ENCODE results near the gene ANO7. TPM values are rescaled to one million over a fixed set of nuclear protein-coding genes. Genes with fewer than 3 reads are reported as not detected.

The ANO7 gene
- total RNA-seq, 1 experiment from 2014 or later, result 4.1 TPM

DNA sequence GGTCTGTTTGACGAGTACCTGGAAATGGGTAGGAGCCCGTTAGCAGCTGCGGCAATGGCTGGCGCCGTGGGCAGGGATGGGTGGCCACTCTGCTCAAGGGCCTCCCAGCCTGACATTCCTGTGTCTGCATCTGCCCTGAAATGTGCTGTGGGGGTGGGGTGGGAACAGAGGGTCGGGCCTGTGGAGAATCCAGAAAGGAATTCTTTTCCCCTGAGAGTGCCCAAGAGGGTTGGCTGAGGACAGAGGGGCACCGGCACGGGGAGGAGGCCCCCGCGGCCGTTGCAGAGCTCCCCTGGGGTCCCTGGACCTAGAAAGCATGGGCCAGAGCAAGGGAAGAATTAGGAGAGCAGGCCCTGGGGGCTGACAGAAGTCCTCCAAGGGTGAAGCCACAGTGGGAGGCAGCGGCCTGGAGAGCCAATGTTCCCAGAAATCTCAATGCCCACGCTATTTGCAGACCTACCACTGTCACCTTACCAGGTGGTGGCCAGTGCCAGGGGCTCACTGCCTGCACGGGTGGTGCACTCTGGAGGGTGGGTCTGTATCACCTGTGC lies 27.8 kb downstream of the ANO7 start:
- BruUV-seq (replicated peaks), result no TSS peak
- intact Hi-C loops (cut with micrococcal nuclease; ENCODE audit: unreplicated experiment), result loop anchor here (5.0 kb wide), 1 partner anchor 69 kb away; the partner anchor contains the start of gene PASK
- Mint-ChIP-seq H3K4me3 (ENCODE audit: unreplicated experiment) (no peak overlapping the region), H3K9me3 (ENCODE audit: unreplicated experiment) (no peaks in the 10 kb centered on the region), H3K36me3 (ENCODE audit: insufficient read depth, unreplicated experiment) (no peaks in the 10 kb centered on the region), H3K4me1 (ENCODE audit: low read depth, unreplicated experiment) (peaks cover 10% of the 10 kb centered on the region), H3K27ac (ENCODE audit: unreplicated experiment) (no peak overlapping the region), H3K27me3 (ENCODE audit: insufficient read depth, unreplicated experiment) (no peaks in the 10 kb centered on the region)
- CTCF ChIA-PET, result no interaction called here
- Histone ChIP-seq H3K36me3 (ENCODE audit: control insufficient read depth, insufficient read depth, low read length) (no peaks in the 10 kb centered on the region), H3K27me3 (replicated peaks; ENCODE audit: control insufficient read depth, insufficient read depth, low read length) (no peaks in the 10 kb centered on the region), H3K4me1 (no peaks in the 10 kb centered on the region), H3K4me3 (ENCODE audit: low read depth, low read length) (no peak overlapping the region), H3K9me3 (no peaks in the 10 kb centered on the region)
- TF ChIP-seq, protein P1, sequence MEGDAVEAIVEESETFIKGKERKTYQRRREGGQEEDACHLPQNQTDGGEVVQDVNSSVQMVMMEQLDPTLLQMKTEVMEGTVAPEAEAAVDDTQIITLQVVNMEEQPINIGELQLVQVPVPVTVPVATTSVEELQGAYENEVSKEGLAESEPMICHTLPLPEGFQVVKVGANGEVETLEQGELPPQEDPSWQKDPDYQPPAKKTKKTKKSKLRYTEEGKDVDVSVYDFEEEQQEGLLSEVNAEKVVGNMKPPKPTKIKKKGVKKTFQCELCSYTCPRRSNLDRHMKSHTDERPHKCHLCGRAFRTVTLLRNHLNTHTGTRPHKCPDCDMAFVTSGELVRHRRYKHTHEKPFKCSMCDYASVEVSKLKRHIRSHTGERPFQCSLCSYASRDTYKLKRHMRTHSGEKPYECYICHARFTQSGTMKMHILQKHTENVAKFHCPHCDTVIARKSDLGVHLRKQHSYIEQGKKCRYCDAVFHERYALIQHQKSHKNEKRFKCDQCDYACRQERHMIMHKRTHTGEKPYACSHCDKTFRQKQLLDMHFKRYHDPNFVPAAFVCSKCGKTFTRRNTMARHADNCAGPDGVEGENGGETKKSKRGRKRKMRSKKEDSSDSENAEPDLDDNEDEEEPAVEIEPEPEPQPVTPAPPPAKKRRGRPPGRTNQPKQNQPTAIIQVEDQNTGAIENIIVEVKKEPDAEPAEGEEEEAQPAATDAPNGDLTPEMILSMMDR (IDR thresholded peaks at IDR 0.05; ENCODE audit: insufficient read depth in 1 of 2, low read depth in 1 of 2, low read length in 1 of 2, severe bottlenecking in 1 of 2, unreplicated experiment in 1 of 2), result no peak
- DNase-seq, result no peak
- POLR2A ChIA-PET, result no interaction called here

DNA sequence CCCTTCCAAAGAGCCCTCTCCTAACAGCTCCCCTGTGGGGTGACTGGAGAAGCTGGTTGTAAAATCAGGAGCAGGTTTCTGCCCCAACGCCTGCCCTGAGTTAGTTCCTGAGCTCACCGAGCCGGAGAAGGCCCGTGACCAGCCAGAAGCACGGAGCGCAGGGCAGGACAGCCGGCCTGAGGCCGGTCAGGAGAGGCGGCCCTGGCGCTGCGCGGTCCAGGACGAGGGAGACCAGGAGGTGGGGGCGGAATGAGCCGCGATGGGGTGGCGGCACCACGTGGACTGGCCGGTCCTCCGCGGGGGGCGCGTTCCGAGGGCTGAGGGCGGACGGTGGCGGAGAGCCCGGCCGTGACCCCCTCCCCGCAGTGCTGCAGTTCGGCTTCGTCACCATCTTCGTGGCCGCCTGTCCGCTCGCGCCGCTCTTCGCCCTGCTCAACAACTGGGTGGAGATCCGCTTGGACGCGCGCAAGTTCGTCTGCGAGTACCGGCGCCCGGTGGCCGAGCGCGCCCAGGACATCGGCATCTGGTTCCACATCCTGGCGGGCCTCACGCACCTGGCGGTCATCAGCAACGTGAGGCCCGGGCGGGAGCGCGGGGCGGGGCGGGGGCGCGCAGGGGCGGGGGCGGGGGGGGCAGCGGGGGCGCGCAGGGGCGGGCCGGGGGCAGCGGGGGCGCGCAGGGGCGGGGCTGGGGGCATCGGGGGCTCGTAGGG lies 29.0 kb downstream of the ANO7 start:
- Histone ChIP-seq H3K27me3 (replicated peaks; ENCODE audit: control insufficient read depth, insufficient read depth, low read length) (no peaks in the 10 kb centered on the region), H3K4me1 (no peaks in the 10 kb centered on the region), H3K36me3 (ENCODE audit: control insufficient read depth, insufficient read depth, low read length) (no peaks in the 10 kb centered on the region), H3K9me3 (no peaks in the 10 kb centered on the region), H3K4me3 (ENCODE audit: low read depth, low read length) (peak overlapping the region; percentile 69)
- ChIA-PET POLR2A (no interaction called here), CTCF (interaction anchor here (0.7 kb wide), 1 partner anchor 377 kb away, joined by 3 read pairs; no protein-coding TSS in a partner anchor)
- Mint-ChIP-seq H3K4me3 (ENCODE audit: unreplicated experiment) (peak overlapping the region; percentile 77), H3K27ac (ENCODE audit: unreplicated experiment) (peak overlapping the region; percentile 81), H3K4me1 (ENCODE audit: low read depth, unreplicated experiment) (peaks cover 10% of the 10 kb centered on the region), H3K9me3 (ENCODE audit: unreplicated experiment) (no peaks in the 10 kb centered on the region), H3K36me3 (ENCODE audit: insufficient read depth, unreplicated experiment) (peaks cover 3% of the 10 kb centered on the region), H3K27me3 (ENCODE audit: insufficient read depth, unreplicated experiment) (no peaks in the 10 kb centered on the region)
- peak; percentile 74 to 81 for DNase-seq
- intact Hi-C loops (cut with micrococcal nuclease; ENCODE audit: unreplicated experiment), result loop anchor here (5.0 kb wide), 1 partner anchor 70 kb away; the partner anchor contains the start of gene PASK
- BruUV-seq (replicated peaks), result TSS peak; percentile 43
- TF ChIP-seq, protein P1 (IDR thresholded peaks at IDR 0.05; ENCODE audit: insufficient read depth in 1 of 2, low read depth in 1 of 2, low read length in 1 of 2, severe bottlenecking in 1 of 2, unreplicated experiment in 1 of 2), result no peak

DNA sequence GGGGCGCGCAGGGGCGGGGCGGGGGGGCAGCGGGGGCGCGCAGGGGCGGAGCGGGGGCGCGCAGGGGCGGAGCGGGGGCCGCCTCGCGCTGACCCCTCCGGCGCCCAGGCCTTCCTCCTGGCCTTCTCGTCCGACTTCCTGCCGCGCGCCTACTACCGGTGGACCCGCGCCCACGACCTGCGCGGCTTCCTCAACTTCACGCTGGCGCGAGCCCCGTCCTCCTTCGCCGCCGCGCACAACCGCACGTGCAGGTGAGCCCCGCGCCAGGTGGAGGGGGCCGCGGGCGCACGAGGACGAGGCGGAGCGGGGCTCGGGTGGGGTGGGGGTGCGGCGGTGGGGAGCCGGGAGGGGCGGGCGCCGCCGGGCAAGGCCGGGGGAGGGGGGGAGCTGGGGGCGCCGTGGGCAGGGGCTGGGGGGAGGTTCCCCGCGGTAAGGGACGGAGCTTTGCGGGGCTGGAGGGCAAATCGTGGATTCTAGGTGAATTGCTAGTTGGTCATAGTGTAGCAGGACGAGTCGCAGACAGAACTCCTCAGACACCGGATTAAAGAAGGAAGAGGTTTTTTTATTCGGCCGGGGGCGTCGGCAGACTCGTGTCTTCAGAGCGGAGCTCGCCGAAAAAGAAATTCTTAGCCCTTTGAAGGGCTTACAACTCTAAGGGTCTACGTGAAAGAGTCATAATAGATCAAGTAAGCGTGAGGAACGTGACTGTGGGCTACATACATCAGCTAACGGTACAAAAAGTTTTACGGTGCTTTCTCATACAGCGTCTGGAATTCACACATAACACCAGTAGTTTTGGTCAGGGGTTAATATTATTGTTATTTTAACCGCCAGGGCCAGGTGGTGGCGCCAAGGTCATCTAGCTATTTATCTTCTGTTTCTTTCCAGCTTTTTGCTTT lies 29.9 kb downstream of the ANO7 start:
- Mint-ChIP-seq H3K27ac (ENCODE audit: unreplicated experiment) (peak overlapping the region; percentile 66), H3K9me3 (ENCODE audit: unreplicated experiment) (no peaks in the 10 kb centered on the region), H3K4me3 (ENCODE audit: unreplicated experiment) (peak overlapping the region; percentile 77), H3K36me3 (ENCODE audit: insufficient read depth, unreplicated experiment) (peaks cover 12% of the 10 kb centered on the region), H3K4me1 (ENCODE audit: low read depth, unreplicated experiment) (peaks cover 10% of the 10 kb centered on the region), H3K27me3 (ENCODE audit: insufficient read depth, unreplicated experiment) (no peaks in the 10 kb centered on the region)
- TF ChIP-seq, protein P1 (IDR thresholded peaks at IDR 0.05; ENCODE audit: insufficient read depth in 1 of 2, low read depth in 1 of 2, low read length in 1 of 2, severe bottlenecking in 1 of 2, unreplicated experiment in 1 of 2), result peak; percentile 12 to 32
- Histone ChIP-seq H3K9me3 (no peaks in the 10 kb centered on the region), H3K27me3 (replicated peaks; ENCODE audit: control insufficient read depth, insufficient read depth, low read length) (no peaks in the 10 kb centered on the region), H3K4me1 (no peaks in the 10 kb centered on the region), H3K4me3 (ENCODE audit: low read depth, low read length) (peak overlapping the region; percentile 57), H3K36me3 (ENCODE audit: control insufficient read depth, insufficient read depth, low read length) (no peaks in the 10 kb centered on the region)
- POLR2A ChIA-PET, result no interaction called here
- BruUV-seq (replicated peaks), result TSS peak; percentile 59
- peak; percentile 68 to 73 for DNase-seq
- intact Hi-C loops (cut with micrococcal nuclease; ENCODE audit: unreplicated experiment), result loop anchor here (5.0 kb wide), 1 partner anchor 71 kb away; the partner anchor contains the start of gene PASK
- CTCF ChIA-PET, result interaction anchor here (0.6 to 0.7 kb wide), 3 partner anchors 11 to 378 kb away, joined by 3 read pairs; no protein-coding TSS in a partner anchor

Data from Caco-2 (cell line).